Thyroid gland (tissue), 4 donors: Measurements from ENCODE around the gene SPAG7. TPM values are rescaled to one million over a fixed set of nuclear protein-coding genes. Genes with fewer than 3 reads are reported as not detected.

Experiments
- DNase-seq, 2 donors: peaks; one replicate each; pipeline ENCODE4 v3.0.0-alpha.2; 2019
- H3K27ac ChIP-seq, 3 donors: fragments of 200-600 bp; sonication (generic); 1 replicate in 2 of 3; 2 replicates in 1 of 3; pipeline ENCODE4 v1.5.1; 2016 to 2019; ENCODE audit warnings: mild to moderate bottlenecking in 1 of 3, moderate library complexity in 1 of 3
- H3K27me3 ChIP-seq: fragments of 200-600 bp; sonication (generic); one replicate; pipeline ENCODE4 v1.5.1; 2019
- H3K36me3 ChIP-seq, 2 donors: fragments of 200-600 bp; sonication (generic); one replicate each; pipeline ENCODE4 v1.5.1; 2016 to 2019
- H3K4me1 ChIP-seq, 2 donors: fragments of 200-600 bp; sonication (generic); one replicate each; pipeline ENCODE4 v1.5.1; 2017 to 2019
- H3K4me3 ChIP-seq, 3 donors: fragments of 200-600 bp; sonication (generic); replicated peaks in 1 of 3; 1 replicate in 2 of 3; 2 replicates in 1 of 3; pipeline ENCODE4 v1.5.1; 2016; ENCODE audit warnings: mild to moderate bottlenecking in 1 of 3
- H3K9me3 ChIP-seq: fragments of 200-600 bp; sonication (generic); one replicate; pipeline ENCODE4 v1.5.1; 2017
- CTCF ChIP-seq, 6 experiments: fragments of 200-600 bp in 3 of 6; fragments of 450-650 bp in 3 of 6; sonication (generic) in 3 of 6; IDR thresholded peaks; one replicate each; pipeline ENCODE4 v1.5.1; 2016 to 2019; ENCODE audit warnings: antibody characterized with exemption in 6 of 6, mild to moderate bottlenecking in 2 of 6, inconsistent platforms in 1 of 6, moderate library complexity in 1 of 6
- POLR2A ChIP-seq, 2 donors: fragments of 450-650 bp; IDR thresholded peaks; one replicate each; pipeline ENCODE4 v1.6.1; 2017; ENCODE audit warnings: antibody characterized with exemption in 2 of 2, mild to moderate bottlenecking in 2 of 2, moderate library complexity in 1 of 2
- WGBS, 2 donors: methylation state at CpG; one replicate each; pipeline ENCODE4 v1.1.5; 2017; 5-methylcytosine and 5-hydroxymethylcytosine counted together
- intact Hi-C: fragments of 100-400 bp; cut with DNase I; formaldehyde crosslinking; loops from one replicate; pipeline ENCODE4 v1.15.1; 2023
- total RNA-seq, 4 donors: library from RNA; depleted of rRNA; stranded (reverse); fragments of >200 nt; gene quantifications; one replicate each; pipeline ENCODE4 v1.2.3, GENCODE V29; 2016

The SPAG7 gene
- total RNA-seq, 4 donors from 2014 or later: 50.5 to 69.7 (median 68.3) TPM

- intact Hi-C loops: no loop called here
- H3K4me1 ChIP-seq: peaks cover 24 to 46% of the 10 kb centered on the region in 2 donors
- TF ChIP-seq POLR2A (IDR thresholded peaks at IDR 0.05) (no peak), CTCF (IDR thresholded peaks at IDR 0.05) (no peak)
Observed at GRCh38 chr17:4942760-4943508, 24.7 kb downstream of the SPAG7 start.

GRCh38 chr17:4941319-4941610 is 26.4 kb downstream of the SPAG7 start:
- no peak for DNase-seq
- intact Hi-C loops: no loop called here
- Histone ChIP-seq H3K4me1 (peaks cover 17 to 40% of the 10 kb centered on the region in 2 donors), H3K27ac (peak overlapping the region in 1 of 3 donors; percentile 95), H3K27me3 (no peaks in the 10 kb centered on the region), H3K36me3 (peaks cover 16 to 22% of the 10 kb centered on the region in 2 donors), H3K4me3 (peak overlapping the region in 1 of 3 donors; percentile 89), H3K9me3 (no peaks in the 10 kb centered on the region)
- 48 to 54% methylated on average over 4 of the region's 4 CpGs for WGBS, 2 donors
- TF ChIP-seq CTCF (IDR thresholded peaks at IDR 0.05) (no peak), POLR2A (IDR thresholded peaks at IDR 0.05) (no peak)

More at GRCh38 chr17:4942760-4943508, 24.7 kb downstream of the SPAG7 start:
- no peak for DNase-seq
- H3K27ac ChIP-seq: no peak overlapping the region
- no peaks in the 10 kb centered on the region for H3K27me3 ChIP-seq
- no peak overlapping the region for H3K4me3 ChIP-seq
- H3K9me3 ChIP-seq: no peaks in the 10 kb centered on the region
- peaks cover 9 to 10% of the 10 kb centered on the region in 2 donors for H3K36me3 ChIP-seq
- 83 to 86% methylated on average over 13 of the region's 13 CpGs for WGBS, 2 donors

- Histone ChIP-seq H3K36me3 (peaks cover 16 to 20% of the 10 kb centered on the region in 2 donors), H3K9me3 (no peaks in the 10 kb centered on the region), H3K4me3 (peak overlapping the region; percentile 34 to 89 (median 69)), H3K27me3 (no peaks in the 10 kb centered on the region), H3K27ac (peak overlapping the region; percentile 91 to 97 (median 95)), H3K4me1 (peaks cover 17 to 35% of the 10 kb centered on the region in 2 donors)
- peak; percentile 84 to 86 for DNase-seq
- 2% methylated on average over 18 to 29 of the region's 29 CpGs for WGBS, 2 donors
- intact Hi-C loops: no loop called here
- TF ChIP-seq CTCF (IDR thresholded peaks at IDR 0.05) (no peak), POLR2A (IDR thresholded peaks at IDR 0.05) (no peak)
Observed at GRCh38 chr17:4940555-4941318, 26.9 kb downstream of the SPAG7 start.

- intact Hi-C loops: loop anchor here (5.0 kb wide), 1 partner anchor 42 kb away; no protein-coding TSS in a partner anchor
- 0% methylated on average over 36 to 42 of the region's 72 CpGs for WGBS, 2 donors
- H3K4me3 ChIP-seq: peak within 1 kb of the TSS; percentile 34 to 89 (median 69)
- peak; percentile 95 to 97 for DNase-seq
- peak within 1 kb of the TSS; percentile 91 to 97 (median 95) for H3K27ac ChIP-seq
- TF ChIP-seq CTCF (IDR thresholded peaks at IDR 0.05): no peak
- TF ChIP-seq POLR2A (IDR thresholded peaks at IDR 0.05): peak in 1 of 2 donors; percentile 79
- peaks cover 16 to 20% of the 10 kb centered on the region in 2 donors for H3K36me3 ChIP-seq
- no peaks in the 10 kb centered on the region for H3K9me3 ChIP-seq
- H3K4me1 ChIP-seq: peaks cover 17 to 27% of the 10 kb centered on the region in 2 donors
- H3K27me3 ChIP-seq: no peaks in the 10 kb centered on the region
Observed at GRCh38 chr17:4939796-4940554, 27.6 kb downstream of the SPAG7 start, which contains the start of the genes RNF167 and SLC25A11. Gene RNF167, plus strand, starts transcription at chr17:4940268. Its CDS starts 642 bp downstream, at chr17:4940910. Gene SLC25A11, minus strand, starts transcription at chr17:4940046. Its CDS starts 136 bp downstream, at chr17:4939910.
